ENCODE measurements around the gene LRCH4. TPM values are rescaled to one million over a fixed set of nuclear protein-coding genes. Genes with fewer than 3 reads are reported as not detected.
A peak's percentile ranks its signal among the peaks of the same experiment; 100 is the strongest.

LRCH4 gene
- total and polyA plus RNA-seq, 2 of the 8 experiments (the other 6 are each of a cell fraction or from before 2014, with no cell fraction given): 15.5 to 36.6 TPM

DNA sequence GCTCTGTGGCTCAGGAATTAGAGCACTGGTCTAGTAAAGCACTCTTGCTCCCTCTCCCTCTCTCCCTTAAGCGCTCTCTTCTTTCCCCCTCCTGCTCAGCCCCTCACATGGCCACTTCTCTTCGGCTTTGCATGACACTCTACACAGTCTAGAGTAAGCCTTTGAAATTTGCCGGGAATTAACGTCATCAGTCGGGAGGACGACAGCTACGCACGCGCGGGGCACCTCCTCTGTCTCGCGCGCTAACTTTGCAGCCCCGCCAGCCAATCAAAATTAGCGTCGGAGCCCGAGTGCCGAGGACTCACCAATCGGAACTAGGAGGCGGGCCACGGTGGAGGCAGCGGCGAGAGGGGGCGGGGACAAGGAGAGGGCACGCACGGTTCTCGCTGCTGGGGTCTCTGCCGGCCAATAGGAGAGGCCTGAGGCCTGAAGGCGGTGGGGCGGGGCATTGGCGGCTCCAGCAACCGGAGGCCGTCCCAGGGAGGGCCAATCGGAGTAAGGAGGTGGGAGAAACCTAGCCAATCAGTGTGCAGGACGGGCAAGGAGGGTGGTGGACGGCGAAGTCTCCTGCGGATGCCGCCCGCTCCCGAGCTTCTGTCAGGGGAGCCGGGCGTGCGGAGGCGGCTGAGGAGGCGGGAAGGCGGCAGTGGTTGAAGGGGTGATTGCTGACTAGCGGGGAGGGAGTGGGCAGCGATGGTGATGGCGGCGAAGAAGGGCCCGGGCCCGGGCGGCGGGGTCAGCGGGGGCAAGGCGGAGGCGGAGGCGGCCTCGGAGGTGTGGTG, 47.1 kb downstream of the LRCH4 start, which contains the start of gene AGFG2 (continued):
- TF ChIP-seq CTCF (IDR thresholded peaks at IDR 0.05; ENCODE audit: control extremely low read depth in 1 of 3, insufficient read depth in 1 of 3, low read depth in 1 of 3, low read length in 3 of 3): no peak
- peak; percentile 91 for TF ChIP-seq CTBP2 (IDR thresholded peaks at IDR 0.05; ENCODE audit: borderline replicate concordance, insufficient read depth, insufficient read length, low read length)
- TF ChIP-seq SAP30 (IDR thresholded peaks at IDR 0.05; ENCODE audit: insufficient read depth, insufficient replicate concordance, low read length): peak; percentile 97
- peak; percentile 51; the same call in 1 of the 2 replicates for TF ChIP-seq PHF8 (conservative IDR thresholded peaks at IDR 0.05; ENCODE audit: low read depth, low read length)
- no peak for TF ChIP-seq RBBP5 (IDR thresholded peaks at IDR 0.05; ENCODE audit: borderline replicate concordance, low read depth, low read length)
- TF ChIP-seq RNF2 (IDR thresholded peaks at IDR 0.05; ENCODE audit: borderline replicate concordance, low read depth, low read length, missing control alignments, poor library complexity, severe bottlenecking): no peak
- TF ChIP-seq BACH1 (IDR thresholded peaks at IDR 0.05; ENCODE audit: low read length): no peak
- TF ChIP-seq KDM4A (IDR thresholded peaks at IDR 0.05; ENCODE audit: low read depth, low read length, severe bottlenecking): no peak
- peak; percentile 64 for TF ChIP-seq NRF1 (IDR thresholded peaks at IDR 0.05; ENCODE audit: low read depth, low read length)
- TF ChIP-seq SIX5 (IDR thresholded peaks at IDR 0.05; ENCODE audit: low read depth, low read length): no peak
- peak; percentile 90 for TF ChIP-seq CREB1 (IDR thresholded peaks at IDR 0.05)
- TF ChIP-seq, protein P1, sequence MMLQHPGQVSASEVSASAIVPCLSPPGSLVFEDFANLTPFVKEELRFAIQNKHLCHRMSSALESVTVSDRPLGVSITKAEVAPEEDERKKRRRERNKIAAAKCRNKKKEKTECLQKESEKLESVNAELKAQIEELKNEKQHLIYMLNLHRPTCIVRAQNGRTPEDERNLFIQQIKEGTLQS (IDR thresholded peaks at IDR 0.05; ENCODE audit: insufficient read depth, low read depth, low read length): no peak
- no peak for TF ChIP-seq YY1 (IDR thresholded peaks at IDR 0.05; ENCODE audit: low read depth, low read length)
- no peak for TF ChIP-seq NANOG (IDR thresholded peaks at IDR 0.05; ENCODE audit: insufficient read depth, low read depth, low read length, poor library complexity, severe bottlenecking)
- no peak for TF ChIP-seq EZH2 (IDR thresholded peaks at IDR 0.05; ENCODE audit: low read depth, low read length, severe bottlenecking)
- no peak for TF ChIP-seq HDAC6 (IDR thresholded peaks at IDR 0.05; ENCODE audit: low read depth, low read length)
- TF ChIP-seq TAF7 (optimal IDR thresholded peaks at IDR 0.05; ENCODE audit: borderline replicate concordance, low read depth, low read length): peak; percentile 75
- peak; percentile 73 for TF ChIP-seq CHD2 (IDR thresholded peaks at IDR 0.05; ENCODE audit: low read length)
- no peak for TF ChIP-seq CBX8 (IDR thresholded peaks at IDR 0.05; ENCODE audit: borderline replicate concordance, low read depth, low read length)
- no peak for TF ChIP-seq MAFK (IDR thresholded peaks at IDR 0.05; ENCODE audit: low read depth, low read length)

Measured in H1 (cell line).